T-helper 17 cell (primary cell): ENCODE measurements around the gene FRY. TPM values are rescaled to one million over a fixed set of nuclear protein-coding genes. Genes with fewer than 3 reads are reported as not detected.
"Not testable (repeated sequence)": the region's sequence is repeated elsewhere in the genome, so short reads cannot be mapped to it uniquely, and the experiment has no call there.

Source experiments
- ATAC-seq: fragments of 150-1000 bp; cut with Tn5 transposase; 2 replicates; pipeline ENCODE4 v1.10.0; 2021; ENCODE audit warnings: mild to moderate bottlenecking, moderate library complexity
- DNase-seq, 3 donors: peaks; one replicate each; pipeline versions ENCODE4 v3.0.0 to v3.0.0-alpha.2; 2020 to 2021
- H3K9me3 ChIP-seq: one replicate; pipeline ENCODE4 v1.7.0; 2013; ENCODE audit warnings: low read length, mild to moderate bottlenecking; ENCODE audit not compliant: control insufficient read depth, poor library complexity, severe bottlenecking
- H3K27ac Mint-ChIP-seq: one replicate; pipeline ENCODE4 v1.8.0; 2022; ENCODE audit warnings: mild to moderate bottlenecking, moderate library complexity, mixed read lengths
- H3K27me3 Mint-ChIP-seq: one replicate; pipeline ENCODE4 v1.8.0; 2022; ENCODE audit warnings: mixed read lengths
- H3K36me3 Mint-ChIP-seq: one replicate; pipeline ENCODE4 v1.8.0; 2022; ENCODE audit warnings: low read depth, mixed read lengths
- H3K4me1 Mint-ChIP-seq: one replicate; pipeline ENCODE4 v1.8.0; 2022; ENCODE audit warnings: mild to moderate bottlenecking, mixed read lengths
- H3K4me3 Mint-ChIP-seq: one replicate; pipeline ENCODE4 v1.8.0; 2022; ENCODE audit warnings: mild to moderate bottlenecking, moderate library complexity, mixed read lengths
- total RNA-seq, 4 donors: library from RNA in 2 of 4; stranded (reverse) in 2 of 4; gene quantifications; one replicate each; pipeline ENCODE4 v1.2.3 and lab custom pipeline; 2022 to 2026

FRY gene
- total RNA-seq (10 to 100 TPM; 46.3 to 68.8 TPM), total RNA-seq (lab: John Stamatoyannopoulos, UW) (85.4 to 130 reads per million in 2 donors)

GRCh38 chr13:32031025-32031814 lies at the start of gene FRY:
TSS of gene FRY (plus strand) at chr13:32031774. CDS start at chr13:32031796, 22 bp downstream.
- DNase-seq (peak; percentile 31 to 45 (median 39)), ATAC-seq (peak; percentile 88)
- no peaks in the 10 kb centered on the region for H3K27me3 Mint-ChIP-seq
- H3K27ac Mint-ChIP-seq = peak within 1 kb of the TSS; percentile 96
- H3K4me3 Mint-ChIP-seq = peak within 1 kb of the TSS; percentile 96
- H3K36me3 Mint-ChIP-seq = peaks cover 2% of the 10 kb centered on the region
- no peaks in the 10 kb centered on the region for H3K9me3 ChIP-seq
- peaks cover 41% of the 10 kb centered on the region for H3K4me1 Mint-ChIP-seq

- H3K4me3 Mint-ChIP-seq = no peak overlapping the region
- peaks cover 3% of the 10 kb centered on the region for H3K36me3 Mint-ChIP-seq
- H3K27me3 Mint-ChIP-seq = no peaks in the 10 kb centered on the region
- H3K4me1 Mint-ChIP-seq = peaks cover 3% of the 10 kb centered on the region
- H3K27ac Mint-ChIP-seq = no peak overlapping the region
- DNase-seq = no peak
- no peak for ATAC-seq
- H3K9me3 ChIP-seq = no peaks in the 10 kb centered on the region
Measured at GRCh38 chr13:31982124-31982523, 49.5 kb upstream of the FRY start.

- no peak overlapping the region for H3K4me3 Mint-ChIP-seq
- H3K27ac Mint-ChIP-seq = no peak overlapping the region
- no peak for DNase-seq
- H3K9me3 ChIP-seq = no peaks in the 10 kb centered on the region
- peaks cover 3% of the 10 kb centered on the region for H3K4me1 Mint-ChIP-seq
- peaks cover 3% of the 10 kb centered on the region for H3K36me3 Mint-ChIP-seq
- ATAC-seq = no peak
- H3K27me3 Mint-ChIP-seq = no peaks in the 10 kb centered on the region
Measured at GRCh38 chr13:31982540-31982939, 49.0 kb upstream of the FRY start.

- H3K4me1 Mint-ChIP-seq, H3K36me3 Mint-ChIP-seq, H3K27ac Mint-ChIP-seq, DNase-seq, H3K9me3 ChIP-seq, ATAC-seq, H3K27me3 Mint-ChIP-seq, H3K4me3 Mint-ChIP-seq: not testable (repeated sequence)
Measured at GRCh38 chr13:31983696-31984095, 47.9 kb upstream of the FRY start.

GRCh38 chr13:31984388-31984787 lies 47.2 kb upstream of the FRY start:
- H3K36me3 Mint-ChIP-seq, H3K4me3 Mint-ChIP-seq, ATAC-seq, H3K9me3 ChIP-seq, H3K27me3 Mint-ChIP-seq, H3K4me1 Mint-ChIP-seq, H3K27ac Mint-ChIP-seq, DNase-seq: not testable (repeated sequence)

- no peaks in the 10 kb centered on the region for H3K9me3 ChIP-seq
- no peak for DNase-seq
- Mint-ChIP-seq H3K27me3 (no peaks in the 10 kb centered on the region), H3K4me1 (peaks cover 2% of the 10 kb centered on the region), H3K36me3 (peaks cover 3% of the 10 kb centered on the region), H3K4me3 (no peak overlapping the region), H3K27ac (peak overlapping the region; percentile 5)
- ATAC-seq = no peak
Measured at GRCh38 chr13:31986676-31987470, 44.7 kb upstream of the FRY start.

GRCh38 chr13:31987535-31988170 lies 43.9 kb upstream of the FRY start:
- no peak for ATAC-seq
- no peaks in the 10 kb centered on the region for H3K27me3 Mint-ChIP-seq
- peaks cover 3% of the 10 kb centered on the region for H3K36me3 Mint-ChIP-seq

GRCh38 chr13:31994367-31994766 lies 37.2 kb upstream of the FRY start:
- H3K9me3 ChIP-seq, H3K36me3 Mint-ChIP-seq, H3K4me1 Mint-ChIP-seq, H3K27ac Mint-ChIP-seq, DNase-seq, H3K27me3 Mint-ChIP-seq, H3K4me3 Mint-ChIP-seq, ATAC-seq: not testable (repeated sequence)

More at GRCh38 chr13:31987535-31988170, 43.9 kb upstream of the FRY start:
- no peaks in the 10 kb centered on the region for H3K9me3 ChIP-seq
- H3K27ac Mint-ChIP-seq = peak overlapping the region; percentile 5
- no peak overlapping the region for H3K4me3 Mint-ChIP-seq
- no peaks in the 10 kb centered on the region for H3K4me1 Mint-ChIP-seq
- no peak for DNase-seq

- Mint-ChIP-seq H3K27ac (peak overlapping the region; percentile 56), H3K4me1 (peaks cover 5% of the 10 kb centered on the region)
- no peak for ATAC-seq
Measured at GRCh38 chr13:31996601-31997000, 35.0 kb upstream of the FRY start.

GRCh38 chr13:31997641-31998040 lies 33.9 kb upstream of the FRY start:
- DNase-seq (no peak), ATAC-seq (no peak)
- H3K9me3 ChIP-seq = no peaks in the 10 kb centered on the region
- Mint-ChIP-seq H3K4me3 (no peak overlapping the region), H3K27me3 (no peaks in the 10 kb centered on the region), H3K36me3 (no peaks in the 10 kb centered on the region), H3K27ac (peak overlapping the region; percentile 56), H3K4me1 (peaks cover 5% of the 10 kb centered on the region)

More at GRCh38 chr13:31996601-31997000, 35.0 kb upstream of the FRY start:
- no peak for DNase-seq
- H3K36me3 Mint-ChIP-seq = no peaks in the 10 kb centered on the region
- H3K27me3 Mint-ChIP-seq = no peaks in the 10 kb centered on the region
- no peaks in the 10 kb centered on the region for H3K9me3 ChIP-seq
- H3K4me3 Mint-ChIP-seq = no peak overlapping the region

GRCh38 chr13:31998131-31998530 lies 33.4 kb upstream of the FRY start:
- ATAC-seq (no peak), DNase-seq (no peak)
- no peaks in the 10 kb centered on the region for H3K36me3 Mint-ChIP-seq
- no peak overlapping the region for H3K4me3 Mint-ChIP-seq
- no peaks in the 10 kb centered on the region for H3K27me3 Mint-ChIP-seq
- no peaks in the 10 kb centered on the region for H3K9me3 ChIP-seq
- H3K27ac Mint-ChIP-seq = no peak overlapping the region
- peaks cover 5% of the 10 kb centered on the region for H3K4me1 Mint-ChIP-seq

GRCh38 chr13:32000754-32001153 lies 30.8 kb upstream of the FRY start:
- ATAC-seq, H3K27ac Mint-ChIP-seq, H3K4me3 Mint-ChIP-seq, H3K4me1 Mint-ChIP-seq, H3K36me3 Mint-ChIP-seq, DNase-seq, H3K9me3 ChIP-seq, H3K27me3 Mint-ChIP-seq: not testable (repeated sequence)

- ATAC-seq (peak; percentile 40), DNase-seq (no peak)
- Mint-ChIP-seq H3K4me1 (peaks cover 5% of the 10 kb centered on the region), H3K4me3 (no peak overlapping the region), H3K27me3 (no peaks in the 10 kb centered on the region), H3K27ac (peak overlapping the region; percentile 66), H3K36me3 (peaks cover 2% of the 10 kb centered on the region)
- no peaks in the 10 kb centered on the region for H3K9me3 ChIP-seq
Measured at GRCh38 chr13:32001154-32001768, 30.3 kb upstream of the FRY start.
